ENCODE data around the gene CEBPE.

Gene CEBPE

GRCh38 chr14:23101986-23102625 is 16.9 kb downstream of the CEBPE start:
- no peak for DNase-seq

GRCh38 chr14:23101213-23101970 is 17.7 kb downstream of the CEBPE start:
- no peak for DNase-seq

GRCh38 chr14:23099212-23099861 is 19.7 kb downstream of the CEBPE start:
- DNase-seq = no peak

- no peak for DNase-seq
Measured at GRCh38 chr14:23097786-23098185, 21.3 kb downstream of the CEBPE start.

- DNase-seq = peak; percentile 99
Measured at GRCh38 chr14:23095196-23096108, 23.6 kb downstream of the CEBPE start, which contains the start of gene C14orf119. TSS of gene C14orf119 (plus strand) at chr14:23095505. CDS start at chr14:23097659, 2,154 bp downstream.

GRCh38 chr14:23094666-23095195 is 24.3 kb downstream of the CEBPE start, which contains the start of gene ACIN1:
TSS of gene ACIN1 (minus strand) at chr14:23095136. CDS start at chr14:23095112, 24 bp downstream.
- peak; percentile 88 for DNase-seq

GRCh38 chr14:23093991-23094665 is 24.9 kb downstream of the CEBPE start:
- no peak for DNase-seq

GRCh38 chr14:23093526-23093925 is 25.5 kb downstream of the CEBPE start:
- no peak for DNase-seq

- DNase-seq = no peak
Measured at GRCh38 chr14:23093104-23093503, 26.0 kb downstream of the CEBPE start.

- DNase-seq = no peak
Measured at GRCh38 chr14:23091294-23092225, 27.5 kb downstream of the CEBPE start.

GRCh38 chr14:23090254-23090636 is 28.8 kb downstream of the CEBPE start:
- DNase-seq = no peak

- no peak for DNase-seq
Measured at GRCh38 chr14:23089498-23090253, 29.4 kb downstream of the CEBPE start.

GRCh38 chr14:23086565-23086964 is 32.5 kb downstream of the CEBPE start:
- DNase-seq = no peak

GRCh38 chr14:23085458-23085857 is 33.6 kb downstream of the CEBPE start:
- DNase-seq = no peak

GRCh38 chr14:23080474-23080873 is 38.6 kb downstream of the CEBPE start:
- no peak for DNase-seq

- peak; percentile 54 for DNase-seq
Measured at GRCh38 chr14:23079716-23080115, 39.3 kb downstream of the CEBPE start.

- peak; percentile 93 for DNase-seq
Measured at GRCh38 chr14:23078692-23079116, 40.4 kb downstream of the CEBPE start.

- DNase-seq = no peak
Measured at GRCh38 chr14:23077962-23078361, 41.1 kb downstream of the CEBPE start.

- DNase-seq = peak; percentile 38
Measured at GRCh38 chr14:23076785-23077408, 42.2 kb downstream of the CEBPE start.

Measured in fibroblast of skin of back (primary cell).